KMS-11 (cell line): Measurements from ENCODE around the gene ZNF844.
"Not testable (repeated sequence)": the region's sequence is repeated elsewhere in the genome, so short reads cannot be mapped to it uniquely, and the experiment has no call there.

Experiments used
- H2AFZ ChIP-seq: fragments of 200-600 bp; sonication (generic); 2 replicates; pipeline ENCODE4 v1.6.1; 2016; ENCODE audit warnings: antibody characterized with exemption, mixed run types, low read depth
- H3K27ac ChIP-seq: fragments of 200-600 bp; sonication (generic); 2 replicates; pipeline ENCODE4 v1.6.1; 2016; ENCODE audit warnings: mild to moderate bottlenecking, mixed run types
- H3K27me3 ChIP-seq: fragments of 200-600 bp; sonication (generic); 2 replicates; pipeline ENCODE4 v1.6.1; 2017; ENCODE audit warnings: mild to moderate bottlenecking, low read depth, mixed run types, moderate library complexity; ENCODE audit not compliant: insufficient read depth
- H3K36me3 ChIP-seq: fragments of 200-600 bp; sonication (generic); 2 replicates; pipeline ENCODE4 v1.6.1; 2017; ENCODE audit warnings: mild to moderate bottlenecking, mixed run types; ENCODE audit not compliant: insufficient read depth
- H3K4me1 ChIP-seq: fragments of 200-600 bp; sonication (generic); 2 replicates; pipeline ENCODE4 v1.6.1; 2016; ENCODE audit warnings: mild to moderate bottlenecking, low read depth, mixed run types; ENCODE audit not compliant: poor library complexity, severe bottlenecking
- H3K4me2 ChIP-seq: fragments of 200-600 bp; sonication (generic); 2 replicates; pipeline ENCODE4 v1.7.0; 2016; ENCODE audit warnings: mild to moderate bottlenecking, mixed run types
- H3K4me3 ChIP-seq: fragments of 200-600 bp; sonication (generic); IDR thresholded peaks from 2 replicates; pipeline ENCODE4 v1.6.1; 2017; ENCODE audit warnings: low read depth, low read length, mixed read lengths; ENCODE audit not compliant: insufficient read depth
- H3K79me2 ChIP-seq: fragments of 200-600 bp; sonication (generic); 2 replicates; pipeline ENCODE4 v1.6.1; 2016; ENCODE audit warnings: low read depth, mixed run types; ENCODE audit not compliant: insufficient read depth
- H3K9ac ChIP-seq: fragments of 200-600 bp; sonication (generic); 2 replicates; pipeline ENCODE4 v1.6.1; 2016; ENCODE audit warnings: mild to moderate bottlenecking, mixed run types
- H4K20me1 ChIP-seq: fragments of 200-600 bp; sonication (generic); 2 replicates; pipeline ENCODE4 v1.6.1; 2016; ENCODE audit warnings: mild to moderate bottlenecking, mixed run types; ENCODE audit not compliant: insufficient read depth
- TF ChIP-seq, protein P1 (sequence below): fragments of 200-600 bp; sonication (generic); conservative IDR thresholded peaks from 2 replicates; pipeline ENCODE4 v1.6.1; 2017; ENCODE audit warnings: low read depth, mild to moderate bottlenecking, antibody characterized with exemption, low read length, moderate library complexity, mixed read lengths

Gene ZNF844

DNA sequence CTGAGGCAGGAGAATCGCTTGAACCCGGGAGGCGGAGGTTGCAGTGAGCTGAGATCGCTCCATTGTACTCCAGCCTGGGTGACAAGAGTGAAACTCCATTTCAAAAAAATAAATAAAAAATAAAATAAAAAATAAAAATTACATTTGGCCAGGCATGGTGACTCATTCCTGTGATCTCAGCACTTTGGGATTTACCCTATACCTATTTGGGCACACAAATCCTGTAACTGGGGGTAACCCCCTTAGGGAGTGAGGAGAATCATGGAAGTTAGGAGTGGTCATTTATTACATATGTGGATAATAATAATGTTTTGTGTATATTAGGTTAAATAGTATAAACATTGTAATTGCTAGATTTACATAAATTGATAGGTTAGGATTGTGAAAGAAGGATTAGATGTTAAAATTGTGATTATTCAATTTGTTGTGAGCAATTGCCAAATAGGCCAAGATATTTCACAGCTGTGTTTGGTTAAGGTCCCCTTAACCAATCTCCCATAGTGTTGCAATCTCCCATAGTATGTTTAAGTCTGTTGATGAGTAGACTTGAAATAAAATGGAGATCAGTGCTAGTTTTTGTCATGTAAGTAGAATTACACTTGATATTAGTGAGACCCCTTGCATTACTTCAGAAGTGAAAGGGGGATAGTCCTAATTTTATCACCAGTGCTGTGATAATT lies 30.7 kb downstream of the ZNF844 start:
- no peaks in the 10 kb centered on the region for H3K4me1 ChIP-seq
- no peaks in the 10 kb centered on the region for H4K20me1 ChIP-seq
- no peaks in the 10 kb centered on the region for H3K27me3 ChIP-seq
- H3K27ac ChIP-seq: no peak overlapping the region
- TF ChIP-seq, protein P1, sequence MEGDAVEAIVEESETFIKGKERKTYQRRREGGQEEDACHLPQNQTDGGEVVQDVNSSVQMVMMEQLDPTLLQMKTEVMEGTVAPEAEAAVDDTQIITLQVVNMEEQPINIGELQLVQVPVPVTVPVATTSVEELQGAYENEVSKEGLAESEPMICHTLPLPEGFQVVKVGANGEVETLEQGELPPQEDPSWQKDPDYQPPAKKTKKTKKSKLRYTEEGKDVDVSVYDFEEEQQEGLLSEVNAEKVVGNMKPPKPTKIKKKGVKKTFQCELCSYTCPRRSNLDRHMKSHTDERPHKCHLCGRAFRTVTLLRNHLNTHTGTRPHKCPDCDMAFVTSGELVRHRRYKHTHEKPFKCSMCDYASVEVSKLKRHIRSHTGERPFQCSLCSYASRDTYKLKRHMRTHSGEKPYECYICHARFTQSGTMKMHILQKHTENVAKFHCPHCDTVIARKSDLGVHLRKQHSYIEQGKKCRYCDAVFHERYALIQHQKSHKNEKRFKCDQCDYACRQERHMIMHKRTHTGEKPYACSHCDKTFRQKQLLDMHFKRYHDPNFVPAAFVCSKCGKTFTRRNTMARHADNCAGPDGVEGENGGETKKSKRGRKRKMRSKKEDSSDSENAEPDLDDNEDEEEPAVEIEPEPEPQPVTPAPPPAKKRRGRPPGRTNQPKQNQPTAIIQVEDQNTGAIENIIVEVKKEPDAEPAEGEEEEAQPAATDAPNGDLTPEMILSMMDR: no peak
- no peaks in the 10 kb centered on the region for H3K36me3 ChIP-seq
- H3K79me2 ChIP-seq: no peaks in the 10 kb centered on the region
- H3K4me3 ChIP-seq: no peak overlapping the region
- H3K9ac ChIP-seq: no peak overlapping the region
- H2AFZ ChIP-seq: no peak overlapping the region
- no peak overlapping the region for H3K4me2 ChIP-seq

DNA sequence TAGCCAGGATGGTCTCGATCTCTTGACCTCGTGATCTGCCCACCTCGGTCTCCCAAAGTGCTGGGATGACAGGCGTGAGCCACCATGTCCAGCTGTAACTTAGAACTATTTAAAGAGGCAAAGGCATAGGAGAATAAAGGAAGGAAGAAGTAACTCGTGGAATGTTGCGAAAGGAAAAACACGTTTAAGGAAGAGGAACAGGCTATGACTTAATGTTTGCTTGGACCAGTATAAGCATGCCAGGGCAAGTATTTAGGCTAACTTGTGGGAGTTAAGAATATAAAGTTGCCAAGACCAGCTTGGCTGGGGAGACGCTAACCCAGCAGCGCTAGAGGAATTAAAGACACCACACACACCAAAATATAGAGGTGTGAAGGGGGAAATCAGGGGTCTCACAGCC lies 33.5 kb downstream of the ZNF844 start:
- no peaks in the 10 kb centered on the region for H3K36me3 ChIP-seq
- H3K27me3 ChIP-seq: no peaks in the 10 kb centered on the region
- no peaks in the 10 kb centered on the region for H4K20me1 ChIP-seq
- no peaks in the 10 kb centered on the region for H3K4me1 ChIP-seq
- no peak overlapping the region for H2AFZ ChIP-seq
- no peak overlapping the region for H3K9ac ChIP-seq
- no peak overlapping the region for H3K4me2 ChIP-seq
- H3K27ac ChIP-seq: no peak overlapping the region
- TF ChIP-seq, protein P1: no peak
- H3K79me2 ChIP-seq: no peaks in the 10 kb centered on the region
- no peak overlapping the region for H3K4me3 ChIP-seq

DNA sequence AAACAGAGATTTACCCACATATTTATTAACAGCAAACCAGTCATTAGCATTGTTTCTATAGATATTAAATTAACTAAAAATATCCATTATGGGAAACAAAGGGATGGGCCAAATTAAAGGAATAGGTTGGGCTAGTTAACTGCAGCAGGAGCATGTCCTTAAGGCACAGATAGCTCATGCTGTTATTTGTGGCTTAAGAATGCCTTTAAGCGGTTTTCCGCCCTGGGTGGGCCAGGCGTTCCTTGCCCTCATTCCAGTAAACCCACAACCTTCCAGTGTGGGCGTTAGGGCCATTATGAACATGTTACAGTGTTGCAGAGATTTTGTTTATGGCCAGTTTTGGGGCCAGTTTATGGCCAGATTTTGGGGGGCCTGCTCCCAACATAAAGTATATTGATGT lies 39.4 kb downstream of the ZNF844 start:
- not testable (repeated sequence) for H3K4me1 ChIP-seq, H3K79me2 ChIP-seq, H3K9ac ChIP-seq, H3K36me3 ChIP-seq, H4K20me1 ChIP-seq, H3K4me3 ChIP-seq, H3K27me3 ChIP-seq, H3K27ac ChIP-seq, H3K4me2 ChIP-seq, H2AFZ ChIP-seq

DNA sequence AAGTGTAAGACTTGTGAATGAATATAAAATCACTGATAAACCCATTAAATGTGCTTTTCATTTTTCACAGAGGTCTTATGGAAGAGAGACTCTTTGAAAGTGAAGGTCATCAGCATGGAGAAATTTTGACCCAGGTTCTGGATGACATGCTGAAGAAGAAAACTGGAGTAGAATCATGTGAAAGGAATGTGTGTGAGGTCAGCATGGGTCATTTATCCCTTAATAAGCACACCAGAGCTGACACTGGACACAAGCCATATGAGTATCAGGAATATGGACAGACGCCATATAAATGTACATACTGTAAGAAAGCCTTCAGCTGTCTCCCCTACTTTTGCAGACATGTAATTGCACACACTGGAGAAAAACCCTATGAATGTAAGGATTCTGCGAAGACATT lies 46.6 kb downstream of the ZNF844 start:
- Histone ChIP-seq H3K27ac (no peak overlapping the region), H3K27me3 (no peaks in the 10 kb centered on the region), H3K4me1 (no peaks in the 10 kb centered on the region), H3K79me2 (no peaks in the 10 kb centered on the region), H4K20me1 (no peaks in the 10 kb centered on the region), H2AFZ (no peak overlapping the region), H3K4me3 (no peak overlapping the region), H3K36me3 (no peaks in the 10 kb centered on the region), H3K9ac (no peak overlapping the region), H3K4me2 (no peak overlapping the region)
- TF ChIP-seq, protein P1: no peak

DNA sequence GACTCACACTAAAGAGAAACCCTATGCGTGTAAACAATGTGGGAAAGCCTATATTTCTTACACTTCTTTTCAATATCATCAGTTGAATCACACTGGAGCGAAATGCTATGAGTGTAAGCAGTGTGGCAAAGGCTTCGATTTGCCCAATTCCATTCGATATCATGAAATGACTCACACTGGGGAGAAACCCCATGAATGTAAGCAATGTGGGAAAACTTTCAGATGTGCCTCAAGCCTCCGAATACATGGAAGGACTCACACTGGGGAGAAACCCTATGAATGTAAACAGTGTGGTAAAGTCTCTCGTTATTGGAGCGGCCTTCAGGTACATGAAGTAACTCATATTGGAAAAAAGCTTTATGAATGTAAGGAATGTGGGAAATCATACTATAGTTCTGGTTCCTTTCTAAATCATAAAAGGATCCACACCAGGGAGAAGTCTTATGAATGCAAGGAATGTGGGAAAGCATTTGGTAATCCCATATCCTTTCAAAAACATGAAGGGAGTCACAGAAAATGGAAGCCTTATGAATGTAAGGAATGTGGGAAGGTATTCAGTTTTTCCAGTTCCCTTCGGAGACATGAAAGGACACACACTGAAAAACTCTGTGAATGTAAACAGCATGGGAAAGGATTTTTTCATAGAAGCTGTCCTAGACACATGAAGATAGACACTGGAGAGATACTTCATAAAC lies 47.6 kb downstream of the ZNF844 start:
- no peaks in the 10 kb centered on the region for H3K36me3 ChIP-seq
- H3K79me2 ChIP-seq: no peaks in the 10 kb centered on the region
- no peaks in the 10 kb centered on the region for H4K20me1 ChIP-seq
- no peak overlapping the region for H3K27ac ChIP-seq
- H3K4me1 ChIP-seq: no peaks in the 10 kb centered on the region
- no peaks in the 10 kb centered on the region for H3K27me3 ChIP-seq
- H3K4me2 ChIP-seq: no peak overlapping the region
- H2AFZ ChIP-seq: no peak overlapping the region
- H3K4me3 ChIP-seq: no peak overlapping the region
- H3K9ac ChIP-seq: no peak overlapping the region
- TF ChIP-seq, protein P1: no peak
